GM12878 (cell line): ENCODE data around the gene HTRA3.

Source experiments
- ATF3 ChIP-seq: IDR thresholded peaks from 2 replicates; pipeline ENCODE4 v1.6.1; 2011; ENCODE audit warnings: low read depth, mild to moderate bottlenecking, low read length, moderate library complexity, borderline replicate concordance; ENCODE audit errors: extremely low read depth
- BACH1 ChIP-seq: fragments of 450-650 bp; IDR thresholded peaks from 2 replicates; pipeline ENCODE4 v1.6.1; 2017; ENCODE audit warnings: mild to moderate bottlenecking, borderline replicate concordance
- BHLHE40 ChIP-seq, 2 experiments: fragments of 450-650 bp in 1 of 2; IDR thresholded peaks; 2 replicates each; pipeline ENCODE4 v1.6.1; 2011 to 2017; ENCODE audit warnings: low read depth in 2 of 2, borderline replicate concordance in 1 of 2, improper control_type of control experiment in 1 of 2, low read length in 1 of 2, mild to moderate bottlenecking in 1 of 2
- BRCA1 ChIP-seq: IDR thresholded peaks from 2 replicates; pipeline ENCODE4 v1.6.1; 2011; ENCODE audit warnings: low read depth, low read length, improper control_type of control experiment
- CREB1 ChIP-seq: IDR thresholded peaks from 2 replicates; pipeline ENCODE4 v1.6.1; 2012; ENCODE audit warnings: low read depth, mild to moderate bottlenecking, inconsistent platforms
- CTCF ChIP-seq, 3 experiments: IDR thresholded peaks in 2 of 3; conservative IDR thresholded peaks in 1 of 3; 2 replicates each; pipeline ENCODE4 v1.5.1; 2011; ENCODE audit warnings: low read depth in 3 of 3, low read length in 3 of 3, mild to moderate bottlenecking in 3 of 3, control low read depth in 2 of 3, moderate library complexity in 2 of 3, inconsistent platforms in 1 of 3, mixed read lengths in 1 of 3; ENCODE audit not compliant: control insufficient read depth in 2 of 3, insufficient read depth in 1 of 3; ENCODE audit errors: extremely low read depth in 1 of 3
- ELK1 ChIP-seq: IDR thresholded peaks from 2 replicates; pipeline ENCODE4 v1.6.1; 2012; ENCODE audit warnings: low read depth, low read length, improper control_type of control experiment
- EP300 ChIP-seq, 2 experiments: fragments of 150-350 bp in 1 of 2; IDR thresholded peaks; 2 replicates each; pipeline ENCODE4 v1.6.1; 2011 to 2012; ENCODE audit warnings: low read depth in 2 of 2, low read length in 2 of 2, borderline replicate concordance in 1 of 2, improper control_type of control experiment in 1 of 2, inconsistent platforms in 1 of 2; ENCODE audit not compliant: control insufficient read depth in 1 of 2
- MAX ChIP-seq: IDR thresholded peaks from 2 replicates; pipeline ENCODE4 v1.6.1; 2012; ENCODE audit warnings: low read depth, low read length, improper control_type of control experiment
- NFIC ChIP-seq: IDR thresholded peaks from 2 replicates; pipeline ENCODE4 v1.6.1; 2012; ENCODE audit warnings: low read depth, mild to moderate bottlenecking, inconsistent platforms, low read length, moderate library complexity
- NFXL1 ChIP-seq: fragments of 450-650 bp; IDR thresholded peaks from 2 replicates; pipeline ENCODE4 v1.6.1; 2017; ENCODE audit warnings: antibody characterized with exemption, mild to moderate bottlenecking, borderline replicate concordance
- RAD21 ChIP-seq: IDR thresholded peaks from 2 replicates; pipeline ENCODE4 v1.6.1; 2011; ENCODE audit warnings: mild to moderate bottlenecking, low read depth, low read length, moderate library complexity; ENCODE audit not compliant: insufficient read depth
- RCOR1 ChIP-seq: conservative IDR thresholded peaks from 2 replicates; pipeline ENCODE4 v1.6.1; 2012; ENCODE audit warnings: low read depth, low read length, improper control_type of control experiment
- ZZZ3 ChIP-seq: IDR thresholded peaks from 2 replicates; pipeline ENCODE4 v1.6.1; 2011; ENCODE audit warnings: low read depth; ENCODE audit not compliant: control insufficient read depth, insufficient read length

GRCh38 chr4:8271821-8272220 is 2.3 kb downstream of the HTRA3 start:
- TF ChIP-seq BACH1 = no peak
- TF ChIP-seq MAX = no peak
- no peak for TF ChIP-seq BRCA1
- no peak for TF ChIP-seq ELK1
- no peak for TF ChIP-seq CTCF (IDR thresholded peaks at IDR 0.05 in 2 of 3, conservative IDR thresholded peaks at IDR 0.05 in 1 of 3; ENCODE audit: control insufficient read depth in 2 of 3, extremely low read depth in 1 of 3, insufficient read depth in 1 of 3, low read depth in 3 of 3, low read length in 3 of 3)
- TF ChIP-seq BHLHE40 (IDR thresholded peaks at IDR 0.05; ENCODE audit: borderline replicate concordance in 1 of 2, low read depth in 2 of 2, low read length in 1 of 2) = no peak
- no peak for TF ChIP-seq ZZZ3
- TF ChIP-seq NFXL1 = no peak
- no peak for TF ChIP-seq RAD21
- TF ChIP-seq ATF3 = no peak
- no peak for TF ChIP-seq EP300 (IDR thresholded peaks at IDR 0.05; ENCODE audit: borderline replicate concordance in 1 of 2, control insufficient read depth in 1 of 2, low read depth in 2 of 2, low read length in 2 of 2)
- no peak for TF ChIP-seq NFIC
- TF ChIP-seq RCOR1 = no peak
- no peak for TF ChIP-seq CREB1
